Prostate gland (tissue), 2 donors: ENCODE data around the gene RNF157.

ENCODE experiments used
- POLR2A ChIP-seq: fragments of 450-650 bp; IDR thresholded peaks from one replicate; pipeline ENCODE4 v1.6.1; 2016; ENCODE audit warnings: antibody characterized with exemption, mild to moderate bottlenecking
- TF ChIP-seq, protein P1 (sequence below), 4 experiments: fragments of 200-600 bp in 2 of 4; fragments of 450-650 bp in 2 of 4; sonication (generic) in 2 of 4; IDR thresholded peaks; 1 replicate in 3 of 4; 2 replicates in 1 of 4; pipeline ENCODE4 v1.5.1; 2016 to 2019; ENCODE audit warnings: antibody characterized with exemption in 4 of 4, mild to moderate bottlenecking in 2 of 4, moderate library complexity in 2 of 4

DNA sequence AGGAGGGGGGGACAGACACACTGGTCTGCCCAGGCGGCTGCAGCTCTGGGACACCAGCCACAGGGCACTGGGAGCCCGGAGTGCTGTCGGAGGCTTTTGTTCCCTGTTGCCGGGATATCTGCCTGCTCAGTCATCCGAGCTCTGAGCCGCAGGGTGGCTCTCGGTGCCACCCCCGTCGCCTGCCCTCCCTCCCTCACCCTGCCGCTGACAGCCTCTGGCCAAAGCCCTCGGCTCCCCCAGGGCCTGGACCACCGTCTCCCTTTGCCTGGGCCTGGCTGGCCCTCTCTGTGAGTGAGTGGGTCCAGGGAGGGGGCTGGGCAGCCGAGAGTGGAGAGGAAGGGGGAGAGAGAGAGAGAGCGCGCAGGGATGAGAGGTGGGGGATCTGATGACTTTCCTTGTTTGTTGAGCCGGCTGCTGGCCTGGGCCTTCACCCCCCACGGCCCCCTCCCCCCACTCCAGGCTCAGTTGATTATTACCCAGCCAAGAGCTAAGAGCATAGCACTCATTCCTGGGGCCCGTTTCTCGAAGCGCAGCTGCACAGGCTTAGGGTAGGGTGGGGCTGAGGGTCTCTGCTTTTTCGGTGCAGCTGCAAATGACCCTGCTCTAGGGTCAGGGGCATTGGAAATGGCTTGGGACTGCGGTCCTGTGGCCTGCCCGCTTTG, 101.9 kb downstream of the RNF157 start:
- TF ChIP-seq, protein P1, sequence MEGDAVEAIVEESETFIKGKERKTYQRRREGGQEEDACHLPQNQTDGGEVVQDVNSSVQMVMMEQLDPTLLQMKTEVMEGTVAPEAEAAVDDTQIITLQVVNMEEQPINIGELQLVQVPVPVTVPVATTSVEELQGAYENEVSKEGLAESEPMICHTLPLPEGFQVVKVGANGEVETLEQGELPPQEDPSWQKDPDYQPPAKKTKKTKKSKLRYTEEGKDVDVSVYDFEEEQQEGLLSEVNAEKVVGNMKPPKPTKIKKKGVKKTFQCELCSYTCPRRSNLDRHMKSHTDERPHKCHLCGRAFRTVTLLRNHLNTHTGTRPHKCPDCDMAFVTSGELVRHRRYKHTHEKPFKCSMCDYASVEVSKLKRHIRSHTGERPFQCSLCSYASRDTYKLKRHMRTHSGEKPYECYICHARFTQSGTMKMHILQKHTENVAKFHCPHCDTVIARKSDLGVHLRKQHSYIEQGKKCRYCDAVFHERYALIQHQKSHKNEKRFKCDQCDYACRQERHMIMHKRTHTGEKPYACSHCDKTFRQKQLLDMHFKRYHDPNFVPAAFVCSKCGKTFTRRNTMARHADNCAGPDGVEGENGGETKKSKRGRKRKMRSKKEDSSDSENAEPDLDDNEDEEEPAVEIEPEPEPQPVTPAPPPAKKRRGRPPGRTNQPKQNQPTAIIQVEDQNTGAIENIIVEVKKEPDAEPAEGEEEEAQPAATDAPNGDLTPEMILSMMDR (IDR thresholded peaks at IDR 0.05) = no peak
- TF ChIP-seq POLR2A = no peak
